T-helper 9 cell (primary cell): ENCODE results near the gene CELF1.

Experiments used
- DNase-seq: peaks from one replicate; pipeline ENCODE4 v3.0.0-alpha.2; 2020

The CELF1 gene

GRCh38 chr11:47480762-47481161, 72.2 kb downstream of the CELF1 start:
- no peak for DNase-seq

GRCh38 chr11:47478651-47479329, 74.1 kb downstream of the CELF1 start:
- DNase-seq, result no peak

- no peak for DNase-seq
These were observed 75.2 kb downstream of the CELF1 start for GRCh38 chr11:47477753-47478152.

GRCh38 chr11:47477323-47477722, 75.6 kb downstream of the CELF1 start:
- DNase-seq, result no peak

DNA sequence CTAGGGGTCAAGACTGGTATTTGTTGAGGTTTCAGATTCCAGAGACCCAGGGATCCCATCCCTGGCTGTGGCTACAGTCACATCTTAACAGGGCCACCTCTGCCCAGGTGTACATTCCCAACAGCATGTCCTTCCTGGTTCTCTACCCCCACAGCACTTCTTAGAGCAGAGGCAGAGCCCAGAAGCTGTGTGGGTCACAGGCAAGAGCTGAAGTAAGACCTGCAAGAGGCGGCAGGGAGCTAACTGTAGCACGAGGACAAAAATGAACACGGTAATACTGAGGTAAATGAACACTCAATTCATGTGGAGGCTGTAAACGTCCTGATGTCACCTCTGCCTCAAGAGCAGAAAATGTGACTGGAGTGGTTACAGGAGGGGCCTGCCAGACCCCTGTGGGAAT, 82.3 kb downstream of the CELF1 start:
- DNase-seq, result no peak

- DNase-seq, result no peak
These were observed 83.4 kb downstream of the CELF1 start for GRCh38 chr11:47469361-47470179.

GRCh38 chr11:47468598-47469214, 84.2 kb downstream of the CELF1 start:
- no peak for DNase-seq

DNA sequence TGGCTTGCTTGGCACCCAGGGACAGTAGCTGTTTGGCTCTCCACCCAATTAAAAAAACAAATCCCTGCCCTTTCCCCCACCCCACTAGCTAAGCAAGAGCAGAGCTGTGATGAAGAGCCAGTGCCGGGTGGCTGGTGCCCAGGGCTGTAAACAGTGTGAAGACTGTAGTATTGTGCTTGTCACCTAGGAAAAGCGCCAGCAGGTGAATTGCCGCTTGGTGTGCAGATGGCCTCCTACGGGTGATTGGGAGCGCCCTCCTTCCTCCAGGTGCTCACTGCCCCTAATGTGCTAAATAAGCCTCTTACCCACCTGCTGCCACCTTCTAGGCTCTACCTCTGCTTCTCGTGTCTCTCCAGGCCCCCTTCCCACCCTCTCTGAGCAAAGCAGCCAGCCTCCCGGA, 85.6 kb downstream of the CELF1 start:
- DNase-seq, result no peak

- DNase-seq, result no peak
These were observed 86.2 kb downstream of the CELF1 start for GRCh38 chr11:47466701-47467250.

- DNase-seq, result no peak
These were observed 86.7 kb downstream of the CELF1 start for GRCh38 chr11:47466201-47466600.

DNA sequence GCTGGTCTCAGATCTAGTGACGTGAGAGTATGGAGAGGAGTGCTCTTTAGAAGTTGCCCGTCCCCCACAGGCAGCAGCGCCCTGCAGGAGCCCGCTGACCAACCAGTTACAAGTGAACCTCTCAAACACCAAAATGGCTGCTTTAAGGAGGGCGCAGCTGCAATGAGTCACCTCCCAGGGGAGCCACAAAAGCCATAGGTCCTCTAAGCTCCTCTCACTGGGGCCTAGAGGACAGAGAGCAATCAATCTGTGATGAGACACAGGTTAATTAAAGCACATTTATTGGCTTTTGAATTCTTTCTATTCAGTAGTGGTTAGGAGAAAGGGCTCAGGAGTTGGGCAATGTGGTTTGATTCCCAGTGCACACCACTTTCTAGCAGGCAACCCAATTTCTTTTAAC, 88.4 kb downstream of the CELF1 start:
- no peak for DNase-seq

GRCh38 chr11:47461876-47462275, 91.1 kb downstream of the CELF1 start:
- no peak for DNase-seq

- no peak for DNase-seq
These were observed 92.2 kb downstream of the CELF1 start for GRCh38 chr11:47460571-47461235.

DNA sequence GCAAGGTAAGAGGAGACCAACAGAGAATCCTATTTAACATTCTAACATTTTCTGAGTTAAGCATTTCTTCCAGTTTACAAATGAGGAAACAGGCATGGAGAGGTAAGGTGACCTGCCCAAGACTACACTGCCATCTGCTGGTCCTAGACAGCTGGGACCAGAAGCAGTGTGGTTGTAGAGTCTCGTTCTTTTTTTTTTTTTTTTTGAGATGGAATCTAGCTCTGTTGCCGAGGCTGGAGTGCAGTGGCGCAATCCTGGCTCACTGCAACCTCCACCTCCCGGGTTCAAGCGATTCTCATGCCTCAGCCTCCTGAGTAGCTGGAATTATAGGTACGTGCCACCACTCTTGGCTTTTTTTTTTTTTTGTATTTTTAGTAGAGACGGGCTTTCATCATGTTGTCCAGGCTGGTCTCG, 98.7 kb downstream of the CELF1 start:
- DNase-seq, result peak; percentile 39

DNA sequence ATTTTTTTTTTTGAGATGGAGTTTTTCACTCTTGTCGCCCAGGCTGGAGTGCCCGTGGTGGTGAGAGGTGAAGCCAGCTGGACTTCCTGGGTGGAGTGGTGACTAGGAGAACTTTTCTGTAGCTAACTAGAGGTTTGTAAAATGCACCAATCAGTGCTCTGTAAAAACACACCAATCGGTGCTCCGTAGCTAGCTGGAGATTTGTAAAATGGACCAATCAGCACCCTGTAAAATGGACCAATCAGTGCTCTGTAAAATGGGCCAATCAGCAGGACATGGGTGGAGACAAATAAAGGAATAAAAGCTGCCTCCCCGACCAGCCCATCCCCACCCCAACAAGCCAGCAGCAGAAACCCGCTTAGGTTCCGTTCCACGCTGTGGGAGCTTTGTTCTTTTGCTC, 99.6 kb downstream of the CELF1 start:
- DNase-seq, result no peak

GRCh38 chr11:47451990-47452389, 100.9 kb downstream of the CELF1 start:
- no peak for DNase-seq

DNA sequence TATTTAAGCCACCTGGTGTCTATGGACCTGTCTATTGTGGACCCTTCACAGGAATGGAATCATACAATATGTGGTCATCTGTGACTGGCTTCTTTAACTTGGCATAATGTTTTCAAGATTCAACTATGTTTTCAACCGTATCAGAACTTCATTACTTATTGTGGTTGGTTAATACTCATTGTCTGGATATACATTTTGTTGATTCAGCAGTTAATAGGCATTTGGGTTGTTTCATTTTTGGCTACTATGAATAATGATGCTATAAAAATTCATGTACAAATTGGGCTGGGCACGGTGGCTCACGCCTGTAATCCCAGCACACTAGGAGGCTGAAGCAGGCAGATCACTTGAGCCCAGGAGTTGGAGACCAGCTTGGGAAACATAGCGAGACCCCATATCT, 101.5 kb downstream of the CELF1 start:
- no peak for DNase-seq

DNA sequence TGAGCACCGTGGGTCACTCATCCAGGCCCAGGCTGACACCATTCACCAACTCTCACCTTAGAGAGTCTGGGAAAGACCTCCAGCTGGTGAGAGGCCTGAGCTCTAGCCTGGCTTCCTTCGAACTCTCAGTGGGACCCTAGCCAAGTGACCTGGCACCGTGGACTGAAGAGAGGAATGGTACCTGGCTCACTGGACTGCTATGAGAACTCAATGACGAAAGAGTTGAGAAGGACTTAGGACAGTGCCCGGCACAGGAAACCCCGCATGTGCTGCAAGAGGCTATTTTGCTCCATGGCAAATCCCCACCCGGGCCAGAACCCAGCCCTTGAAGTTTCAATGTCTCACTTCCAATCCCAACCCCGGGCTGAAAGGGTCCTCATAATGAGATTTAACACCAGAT, 103.4 kb downstream of the CELF1 start:
- DNase-seq, result no peak

- DNase-seq, result no peak
These were observed 104.1 kb downstream of the CELF1 start, which contains the start of gene RAPSN for GRCh38 chr11:47448566-47449427. RAPSN (minus strand) TSS chr11:47449136; CDS start chr11:47448964, 172 bp downstream.

- no peak for DNase-seq
These were observed 105.0 kb downstream of the CELF1 start for GRCh38 chr11:47447906-47448305.

DNA sequence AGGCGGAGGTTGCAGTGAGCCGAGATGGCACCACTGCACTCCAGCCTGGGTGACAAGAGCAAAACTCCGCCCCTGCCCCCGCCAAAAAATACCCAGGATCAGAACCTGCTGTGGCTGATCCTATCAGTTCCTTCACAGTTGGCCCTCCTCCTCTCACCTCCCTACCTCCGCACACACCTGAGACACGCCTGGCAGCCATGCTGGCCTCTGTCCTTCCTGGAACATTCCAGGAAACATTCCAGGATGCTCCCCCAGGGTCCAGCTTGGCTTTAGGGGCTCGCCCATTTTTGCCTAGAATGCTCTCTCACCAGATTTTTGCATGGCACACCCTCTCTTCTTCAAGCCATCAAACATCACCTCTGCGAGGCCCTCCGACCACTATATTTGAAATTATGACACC, 106.1 kb downstream of the CELF1 start:
- DNase-seq, result no peak

- DNase-seq, result no peak
These were observed 107.1 kb downstream of the CELF1 start for GRCh38 chr11:47445840-47446239.
